ENCODE measurements around the gene PTPRE.

PTPRE gene

GRCh38 chr10:128069351-128070051 is 162.6 kb downstream of the PTPRE start:
- no peaks in the 10 kb centered on the region for H3K27me3 ChIP-seq (replicated peaks; ENCODE audit: control insufficient read depth, insufficient read depth, low read length)
- peak; percentile 86 for DNase-seq (ENCODE audit: low read depth)
- peaks cover 7% of the 10 kb centered on the region for H3K4me1 ChIP-seq (ENCODE audit: control insufficient read depth, insufficient read depth, low read length)
- H3K9me3 ChIP-seq (ENCODE audit: control insufficient read depth, low read length) = no peaks in the 10 kb centered on the region
- H3K9ac ChIP-seq (ENCODE audit: low read length) = no peak overlapping the region
- H3K36me3 ChIP-seq (ENCODE audit: control insufficient read depth, insufficient read depth, low read length, severe bottlenecking) = no peaks in the 10 kb centered on the region
- no peak overlapping the region for H3K4me3 ChIP-seq (ENCODE audit: low read length)

GRCh38 chr10:128070161-128070560 is 163.3 kb downstream of the PTPRE start:
- Histone ChIP-seq H3K36me3 (ENCODE audit: control insufficient read depth, insufficient read depth, low read length, severe bottlenecking) (no peaks in the 10 kb centered on the region), H3K4me3 (ENCODE audit: low read length) (no peak overlapping the region), H3K9me3 (ENCODE audit: control insufficient read depth, low read length) (no peaks in the 10 kb centered on the region), H3K4me1 (ENCODE audit: control insufficient read depth, insufficient read depth, low read length) (peaks cover 2% of the 10 kb centered on the region), H3K9ac (ENCODE audit: low read length) (no peak overlapping the region), H3K27me3 (replicated peaks; ENCODE audit: control insufficient read depth, insufficient read depth, low read length) (no peaks in the 10 kb centered on the region)
- DNase-seq (ENCODE audit: low read depth) = no peak

- Histone ChIP-seq H3K36me3 (ENCODE audit: control insufficient read depth, insufficient read depth, low read length, severe bottlenecking) (no peaks in the 10 kb centered on the region), H3K4me1 (ENCODE audit: control insufficient read depth, insufficient read depth, low read length) (no peaks in the 10 kb centered on the region), H3K9ac (ENCODE audit: low read length) (no peak overlapping the region), H3K27me3 (replicated peaks; ENCODE audit: control insufficient read depth, insufficient read depth, low read length) (no peaks in the 10 kb centered on the region), H3K4me3 (ENCODE audit: low read length) (no peak overlapping the region), H3K9me3 (ENCODE audit: control insufficient read depth, low read length) (no peaks in the 10 kb centered on the region)
- DNase-seq (ENCODE audit: low read depth) = no peak
Observed at GRCh38 chr10:128070721-128071416, 164.0 kb downstream of the PTPRE start.

GRCh38 chr10:128071417-128071782 is 164.5 kb downstream of the PTPRE start:
- Histone ChIP-seq H3K36me3 (ENCODE audit: control insufficient read depth, insufficient read depth, low read length, severe bottlenecking) (no peaks in the 10 kb centered on the region), H3K27me3 (replicated peaks; ENCODE audit: control insufficient read depth, insufficient read depth, low read length) (no peaks in the 10 kb centered on the region), H3K9me3 (ENCODE audit: control insufficient read depth, low read length) (no peaks in the 10 kb centered on the region), H3K9ac (ENCODE audit: low read length) (no peak overlapping the region), H3K4me1 (ENCODE audit: control insufficient read depth, insufficient read depth, low read length) (no peaks in the 10 kb centered on the region), H3K4me3 (ENCODE audit: low read length) (no peak overlapping the region)
- DNase-seq (ENCODE audit: low read depth) = no peak

- Histone ChIP-seq H3K9ac (ENCODE audit: low read length) (no peak overlapping the region), H3K4me3 (ENCODE audit: low read length) (no peak overlapping the region), H3K4me1 (ENCODE audit: control insufficient read depth, insufficient read depth, low read length) (no peaks in the 10 kb centered on the region), H3K36me3 (ENCODE audit: control insufficient read depth, insufficient read depth, low read length, severe bottlenecking) (no peaks in the 10 kb centered on the region), H3K27me3 (replicated peaks; ENCODE audit: control insufficient read depth, insufficient read depth, low read length) (no peaks in the 10 kb centered on the region), H3K9me3 (ENCODE audit: control insufficient read depth, low read length) (no peaks in the 10 kb centered on the region)
- DNase-seq (ENCODE audit: low read depth) = no peak
Observed at GRCh38 chr10:128072046-128072445, 165.1 kb downstream of the PTPRE start.

GRCh38 chr10:128072941-128073645 is 166.2 kb downstream of the PTPRE start:
- Histone ChIP-seq H3K4me3 (ENCODE audit: low read length) (no peak overlapping the region), H3K9me3 (ENCODE audit: control insufficient read depth, low read length) (no peaks in the 10 kb centered on the region), H3K36me3 (ENCODE audit: control insufficient read depth, insufficient read depth, low read length, severe bottlenecking) (no peaks in the 10 kb centered on the region), H3K9ac (ENCODE audit: low read length) (no peak overlapping the region), H3K4me1 (ENCODE audit: control insufficient read depth, insufficient read depth, low read length) (no peaks in the 10 kb centered on the region), H3K27me3 (replicated peaks; ENCODE audit: control insufficient read depth, insufficient read depth, low read length) (no peaks in the 10 kb centered on the region)
- no peak for DNase-seq (ENCODE audit: low read depth)

GRCh38 chr10:128073890-128074289 is 167.0 kb downstream of the PTPRE start:
- no peak overlapping the region for H3K4me3 ChIP-seq (ENCODE audit: low read length)
- H3K27me3 ChIP-seq (replicated peaks; ENCODE audit: control insufficient read depth, insufficient read depth, low read length) = no peaks in the 10 kb centered on the region
- no peak for DNase-seq (ENCODE audit: low read depth)
- no peaks in the 10 kb centered on the region for H3K4me1 ChIP-seq (ENCODE audit: control insufficient read depth, insufficient read depth, low read length)
- no peak overlapping the region for H3K9ac ChIP-seq (ENCODE audit: low read length)
- H3K36me3 ChIP-seq (ENCODE audit: control insufficient read depth, insufficient read depth, low read length, severe bottlenecking) = no peaks in the 10 kb centered on the region
- no peaks in the 10 kb centered on the region for H3K9me3 ChIP-seq (ENCODE audit: control insufficient read depth, low read length)

GRCh38 chr10:128074589-128074988 is 167.7 kb downstream of the PTPRE start:
- no peak for DNase-seq (ENCODE audit: low read depth)
- H3K4me1 ChIP-seq (ENCODE audit: control insufficient read depth, insufficient read depth, low read length) = no peaks in the 10 kb centered on the region
- no peak overlapping the region for H3K9ac ChIP-seq (ENCODE audit: low read length)
- no peaks in the 10 kb centered on the region for H3K9me3 ChIP-seq (ENCODE audit: control insufficient read depth, low read length)
- H3K27me3 ChIP-seq (replicated peaks; ENCODE audit: control insufficient read depth, insufficient read depth, low read length) = no peaks in the 10 kb centered on the region
- no peak overlapping the region for H3K4me3 ChIP-seq (ENCODE audit: low read length)
- H3K36me3 ChIP-seq (ENCODE audit: control insufficient read depth, insufficient read depth, low read length, severe bottlenecking) = no peaks in the 10 kb centered on the region

GRCh38 chr10:128077155-128077875 is 170.4 kb downstream of the PTPRE start:
- Histone ChIP-seq H3K9ac (ENCODE audit: low read length) (no peak overlapping the region), H3K4me3 (ENCODE audit: low read length) (no peak overlapping the region), H3K4me1 (ENCODE audit: control insufficient read depth, insufficient read depth, low read length) (no peaks in the 10 kb centered on the region), H3K27me3 (replicated peaks; ENCODE audit: control insufficient read depth, insufficient read depth, low read length) (no peaks in the 10 kb centered on the region), H3K36me3 (ENCODE audit: control insufficient read depth, insufficient read depth, low read length, severe bottlenecking) (no peaks in the 10 kb centered on the region), H3K9me3 (ENCODE audit: control insufficient read depth, low read length) (no peaks in the 10 kb centered on the region)
- no peak for DNase-seq (ENCODE audit: low read depth)

- Histone ChIP-seq H3K27me3 (replicated peaks; ENCODE audit: control insufficient read depth, insufficient read depth, low read length) (no peaks in the 10 kb centered on the region), H3K4me1 (ENCODE audit: control insufficient read depth, insufficient read depth, low read length) (no peaks in the 10 kb centered on the region), H3K9ac (ENCODE audit: low read length) (no peak overlapping the region), H3K9me3 (ENCODE audit: control insufficient read depth, low read length) (no peaks in the 10 kb centered on the region), H3K4me3 (ENCODE audit: low read length) (no peak overlapping the region), H3K36me3 (ENCODE audit: control insufficient read depth, insufficient read depth, low read length, severe bottlenecking) (no peaks in the 10 kb centered on the region)
- DNase-seq (ENCODE audit: low read depth) = peak; percentile 70
Observed at GRCh38 chr10:128078136-128078969, 171.4 kb downstream of the PTPRE start.
